ENCODE results near the gene RNF103.
"Not testable (repeated sequence)": the region's sequence is repeated elsewhere in the genome, so short reads cannot be mapped to it uniquely, and the experiment has no call there.

RNF103 gene

GRCh38 chr2:86624267-86624547 is 542 bp upstream of the RNF103 start:
- peak in 1 of 5 experiments; percentile 20 for DNase-seq

- peak in 4 of 5 experiments; percentile 15 to 62 (median 28) for DNase-seq
These were observed 597 bp downstream of the RNF103 start for GRCh38 chr2:86623043-86623493.

- peak in 3 of 5 experiments; percentile 5 to 54 (median 9) for DNase-seq
These were observed 1.1 kb downstream of the RNF103 start for GRCh38 chr2:86622519-86623042.

- peak in 1 of 5 experiments; percentile 25 for DNase-seq
These were observed 2.3 kb downstream of the RNF103 start for GRCh38 chr2:86621280-86621943.

DNA sequence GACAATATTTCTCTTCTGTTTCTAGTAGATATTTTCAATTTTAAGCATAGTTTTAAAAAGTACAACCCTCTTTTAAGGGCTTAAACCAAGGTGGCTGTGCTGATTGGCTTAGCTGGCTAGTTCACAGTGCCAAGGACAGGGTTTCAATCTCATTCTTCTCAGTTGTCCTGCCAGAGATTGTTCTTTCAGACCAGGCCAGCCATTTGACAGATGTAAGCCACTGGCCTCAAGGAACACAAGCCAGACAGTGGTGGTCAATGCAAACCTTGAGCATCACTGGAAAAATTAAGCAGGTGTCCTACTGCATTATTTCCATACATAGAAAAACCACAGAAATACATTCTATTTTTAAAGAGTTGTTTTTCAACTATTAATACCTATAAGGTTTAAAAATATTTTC is 5.9 kb downstream of the RNF103 start:
- DNase-seq = no peak

DNA sequence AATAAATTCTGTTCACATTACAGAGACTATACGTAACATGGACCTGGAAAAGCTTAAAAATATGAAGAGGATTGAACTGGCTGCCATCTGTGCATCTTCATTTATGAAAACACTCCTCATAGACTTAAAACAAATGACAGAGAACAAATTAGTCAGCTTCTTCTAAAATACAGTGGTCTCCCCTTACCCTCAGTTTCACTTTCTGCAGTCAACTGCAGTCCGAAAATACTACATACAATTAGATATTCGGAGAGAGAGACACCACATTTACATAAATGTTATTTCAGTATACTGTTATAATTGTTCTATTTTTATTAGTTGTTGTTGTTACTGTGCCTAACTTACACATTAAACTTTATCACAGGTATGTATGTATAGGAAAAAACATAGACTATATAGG is 6.5 kb downstream of the RNF103 start:
- no peak for DNase-seq

DNA sequence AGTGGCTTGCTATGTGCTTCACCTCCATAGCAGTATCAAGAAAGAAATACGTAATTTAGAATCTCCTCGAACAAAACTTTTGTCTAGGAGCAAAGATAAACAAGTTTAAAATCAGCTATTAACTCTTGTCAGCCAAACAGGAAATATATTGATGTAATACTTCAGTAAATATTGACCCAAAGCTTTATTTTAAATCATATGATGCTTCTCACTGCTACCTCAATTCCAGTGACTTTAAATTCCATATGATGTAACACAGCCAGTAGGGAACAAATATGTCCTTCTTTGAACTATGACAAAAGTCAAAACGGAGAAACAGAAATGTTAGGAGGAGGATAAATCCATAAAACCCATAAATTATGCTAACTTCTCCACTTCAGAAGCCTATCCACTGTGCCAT is 7.2 kb downstream of the RNF103 start:
- DNase-seq = no peak

DNA sequence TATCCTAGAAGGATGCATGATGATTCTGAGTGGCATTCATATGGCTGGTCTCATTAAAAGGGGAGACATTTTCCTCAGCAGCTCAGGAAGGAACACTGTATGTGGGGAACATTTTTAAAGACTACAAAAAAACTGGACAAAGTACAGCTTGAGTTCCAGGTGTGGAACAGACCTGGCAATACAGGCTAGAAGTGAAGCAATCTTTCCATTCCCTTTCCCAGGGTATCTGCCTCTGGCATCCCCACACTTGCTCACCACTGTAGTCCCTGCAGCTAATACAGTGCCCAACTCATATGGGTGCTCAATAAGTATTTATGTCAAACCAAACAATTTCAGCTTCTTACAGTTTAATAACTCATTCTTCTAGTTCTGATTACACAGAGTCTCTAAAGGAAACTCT is 8.1 kb downstream of the RNF103 start:
- DNase-seq = no peak

- DNase-seq = no peak
These were observed 10.2 kb downstream of the RNF103 start for GRCh38 chr2:86613515-86613914.

GRCh38 chr2:86610871-86611270 is 12.8 kb downstream of the RNF103 start:
- no peak for DNase-seq

DNA sequence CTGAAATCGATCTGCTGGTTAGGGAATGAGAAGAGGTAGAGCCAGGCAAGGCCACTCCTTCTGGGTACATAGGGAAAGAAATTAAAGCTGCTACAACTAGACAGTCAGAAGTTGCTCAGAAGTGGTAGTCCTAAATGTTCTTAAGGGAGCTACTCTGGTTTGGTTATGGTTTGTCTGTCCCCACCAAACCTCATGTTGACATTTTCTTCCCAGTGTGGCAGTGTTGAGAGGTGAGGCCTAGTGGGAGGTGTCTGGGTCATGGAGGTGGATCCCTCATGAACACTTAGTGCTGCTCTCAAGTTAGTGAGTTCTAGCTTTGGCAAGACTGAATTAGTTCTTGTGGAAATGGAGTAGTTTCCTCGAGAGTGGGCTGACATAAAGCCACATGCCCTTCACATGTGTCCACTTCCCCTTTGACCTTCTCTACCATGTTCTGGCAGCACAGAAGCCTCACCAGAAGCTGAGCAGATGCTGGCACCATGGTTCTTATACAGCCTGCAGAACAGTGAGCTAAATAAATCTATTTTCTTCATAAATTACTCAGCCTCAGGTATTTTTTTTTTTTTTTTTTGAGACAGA is 14.7 kb downstream of the RNF103 start:
- DNase-seq = no peak

GRCh38 chr2:86603905-86604304 is 19.8 kb downstream of the RNF103 start:
- DNase-seq = no peak

- no peak for DNase-seq
These were observed 24.7 kb downstream of the RNF103 start for GRCh38 chr2:86598966-86599365.

- DNase-seq = no peak
These were observed 27.5 kb downstream of the RNF103 start for GRCh38 chr2:86596118-86596517.

DNA sequence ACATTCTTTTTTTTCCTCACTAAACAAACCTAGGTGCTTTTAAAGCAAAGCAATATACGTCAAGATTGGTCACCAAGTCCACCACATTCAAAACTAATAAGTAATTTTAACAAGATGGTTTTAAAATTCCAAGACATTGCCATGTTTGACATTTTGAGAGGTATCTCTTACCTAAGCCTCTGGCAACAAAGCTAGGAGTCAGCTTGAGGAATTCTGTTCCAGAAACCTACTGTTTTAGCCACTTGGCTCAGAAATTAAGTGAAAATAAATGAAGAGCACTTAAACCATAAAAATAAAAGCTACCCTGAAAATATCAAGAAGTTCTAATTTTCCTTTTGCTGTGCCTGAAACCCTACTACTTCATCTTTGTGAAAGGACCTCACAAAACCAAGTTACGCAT is 30.4 kb downstream of the RNF103 start:
- no peak for DNase-seq

GRCh38 chr2:86592547-86593230 is 31.0 kb downstream of the RNF103 start:
- no peak for DNase-seq

DNA sequence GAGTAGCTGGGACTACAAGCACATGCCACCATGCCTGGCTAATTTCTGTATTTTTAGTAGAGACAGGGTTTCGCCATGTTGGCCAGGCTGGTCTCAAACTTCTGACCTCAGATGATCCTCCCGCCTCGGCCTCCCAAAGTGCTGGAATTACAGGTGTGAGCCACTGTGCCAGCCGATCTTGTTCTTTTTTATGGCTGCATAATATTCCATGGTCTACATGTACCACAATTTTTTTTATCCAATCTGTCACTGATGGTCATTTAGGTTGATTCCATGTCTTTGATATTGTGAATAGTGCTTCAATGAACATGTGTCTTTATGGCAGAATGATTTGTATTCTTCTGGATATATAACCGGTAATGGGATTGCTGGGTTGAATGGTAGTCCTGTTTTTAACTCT is 34.0 kb downstream of the RNF103 start:
- DNase-seq = not testable (repeated sequence)

DNA sequence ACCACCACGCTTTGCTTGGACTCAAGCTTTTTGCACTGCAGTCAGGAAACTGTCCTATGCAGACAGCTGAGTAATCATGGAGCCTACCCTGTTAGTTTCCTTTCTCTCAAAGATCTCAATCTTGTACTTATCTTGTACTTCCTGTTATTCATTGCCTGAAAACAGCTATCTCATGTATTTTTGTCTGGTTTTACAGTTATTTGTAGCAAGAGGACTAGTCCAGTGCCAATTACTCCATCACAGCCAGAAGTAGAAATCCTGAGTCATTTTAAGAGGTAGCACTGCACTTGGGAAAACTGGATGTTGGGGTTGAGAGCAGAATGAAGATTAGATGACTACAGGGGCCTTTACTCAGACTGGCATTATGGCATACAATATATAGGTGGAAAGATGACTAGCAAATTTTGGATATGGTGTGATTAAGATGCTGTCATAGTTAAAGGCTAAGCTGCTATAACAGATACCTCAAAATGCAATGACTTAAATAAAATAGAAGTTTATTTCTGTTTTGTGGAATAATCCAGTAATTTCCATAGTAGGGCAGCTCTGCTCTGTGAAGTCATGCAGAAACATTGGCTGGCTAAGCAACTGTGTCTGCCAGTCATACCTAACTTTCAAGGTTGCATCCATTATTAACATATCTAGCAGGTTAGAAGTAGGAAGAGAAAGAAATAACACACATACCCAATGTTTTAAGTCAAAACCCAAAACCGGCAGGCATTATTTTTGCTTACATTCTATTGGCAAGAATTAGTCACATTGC is 39.3 kb downstream of the RNF103 start:
- peak in 1 of 5 experiments; percentile 85 for DNase-seq

DNA sequence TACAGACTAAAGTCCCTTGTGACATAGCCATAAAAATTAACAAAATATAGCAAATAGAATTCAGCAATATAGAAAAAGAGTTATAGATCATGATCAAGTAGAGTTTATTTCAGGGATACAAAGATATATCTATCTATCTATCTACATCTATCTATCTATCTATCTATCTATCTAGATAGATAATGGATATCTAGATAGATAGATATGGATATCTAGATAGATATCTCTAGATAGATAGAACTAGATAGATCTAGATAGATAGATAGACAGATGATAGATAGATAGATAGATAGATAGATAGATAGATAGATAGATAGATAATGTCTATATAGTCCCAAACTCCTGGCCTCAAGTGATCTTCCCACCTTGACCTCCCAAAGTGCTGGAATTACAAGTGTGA is 43.1 kb downstream of the RNF103 start:
- DNase-seq = no peak

- DNase-seq = no peak
These were observed 45.7 kb downstream of the RNF103 start for GRCh38 chr2:86577817-86578456.

DNA sequence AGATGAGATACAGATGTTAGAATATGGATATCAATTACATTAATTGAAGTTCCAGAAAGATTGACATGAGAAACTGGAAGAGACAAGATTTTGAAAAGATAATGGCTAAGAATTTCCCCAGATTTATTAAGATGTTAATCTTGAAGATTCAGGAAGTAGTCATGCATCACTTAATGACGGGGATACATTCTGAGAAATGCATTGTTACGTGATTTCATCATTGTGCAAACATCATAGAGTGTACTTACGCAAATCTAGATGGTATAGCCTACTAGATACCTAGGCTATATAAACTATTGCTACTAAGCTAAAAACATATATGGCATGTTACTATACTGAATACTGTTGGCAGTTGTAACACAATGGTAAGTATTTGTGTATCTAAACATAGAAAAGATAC is 53.6 kb downstream of the RNF103 start:
- DNase-seq = no peak

- no peak for DNase-seq
These were observed 56.9 kb downstream of the RNF103 start for GRCh38 chr2:86566821-86567190.

Measured in T-helper 2 cell (primary cell).